Activated CD4-positive, alpha-beta memory T cell treated with anti-CD3 and anti-CD28 coated beads for 36 hours (primary cell): ENCODE measurements around the gene RB1. TPM values are rescaled to one million over a fixed set of nuclear protein-coding genes. Genes with fewer than 3 reads are reported as not detected.
"Not testable (repeated sequence)": the region's sequence is repeated elsewhere in the genome, so short reads cannot be mapped to it uniquely, and the experiment has no call there.

Source experiments
- CTCF ChIA-PET: fragments of 350-600 bp; sonication (Branson Sonifier 250); formaldehyde crosslinking; loops from one replicate; lab custom pipeline; 2021; ENCODE audit warnings: antibody characterized with exemption, inconsistent platforms; lab: Charles Lee
- POLR2A ChIA-PET: fragments of 350-600 bp; sonication (Branson Sonifier 250); formaldehyde crosslinking; loops from one replicate; lab custom pipeline; 2021; ENCODE audit warnings: antibody characterized with exemption; lab: Charles Lee
- DNase-seq: peaks from one replicate; pipeline ENCODE4 v3.0.0-alpha.2; 2020
- H3K27ac Mint-ChIP-seq: one replicate; pipeline ENCODE4 v1.8.0; 2021; ENCODE audit warnings: mixed read lengths
- H3K27me3 Mint-ChIP-seq: one replicate; pipeline ENCODE4 v1.8.0; 2021; ENCODE audit warnings: mixed read lengths
- H3K36me3 Mint-ChIP-seq: one replicate; pipeline ENCODE4 v1.8.0; 2021; ENCODE audit warnings: mixed read lengths
- H3K4me1 Mint-ChIP-seq: one replicate; pipeline ENCODE4 v1.8.0; 2021; ENCODE audit warnings: low read depth, mixed read lengths
- H3K4me3 Mint-ChIP-seq: one replicate; pipeline ENCODE4 v1.8.0; 2021; ENCODE audit warnings: mild to moderate bottlenecking, mixed read lengths
- H3K9me3 Mint-ChIP-seq: one replicate; pipeline ENCODE4 v1.8.0; 2021; ENCODE audit warnings: mixed read lengths
- intact Hi-C: fragments of 100-400 bp; cut with micrococcal nuclease; formaldehyde crosslinking; loops from one replicate; pipeline ENCODE4 v1.15.1; 2023
- total RNA-seq, 2 experiments: library from RNA; stranded (reverse); gene quantifications; one replicate each; pipeline ENCODE4 v1.2.3, GENCODE V29; 2021

RB1 gene
- total RNA-seq, 2 experiments from 2014 or later, result 26.5 to 28.8 TPM

DNA sequence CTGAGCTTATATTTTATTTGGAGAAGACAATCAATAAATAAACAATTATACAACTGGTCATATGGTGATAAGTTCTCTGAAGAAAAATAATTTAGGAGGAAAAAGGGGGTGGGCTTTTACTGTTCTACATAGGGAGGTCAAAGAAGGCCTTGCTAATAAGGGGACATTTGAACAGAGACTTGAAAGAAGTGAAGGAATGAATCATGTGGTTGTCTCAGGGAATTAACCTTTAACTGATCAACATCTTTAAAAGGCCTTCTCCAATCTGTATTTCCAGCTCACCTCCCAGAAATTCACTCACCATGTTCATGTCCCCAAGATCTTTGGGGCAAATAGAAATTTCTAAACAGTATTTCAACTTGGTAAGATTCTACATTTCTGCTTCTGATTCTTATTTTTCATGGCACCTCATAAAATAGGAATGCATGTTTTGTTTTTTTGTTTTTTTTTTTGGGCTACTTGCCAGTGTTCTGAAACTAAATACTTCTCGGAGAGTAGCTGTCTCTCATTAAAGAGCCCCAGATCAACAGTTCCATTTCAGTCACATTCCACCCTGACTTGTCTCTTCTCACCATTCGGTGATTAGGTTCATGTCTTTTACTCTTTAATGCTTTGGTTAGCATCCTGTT is 128.6 kb downstream of the RB1 start:
- Mint-ChIP-seq H3K36me3 (no peaks in the 10 kb centered on the region), H3K27me3 (no peaks in the 10 kb centered on the region), H3K27ac (peak overlapping the region; percentile 45), H3K4me1 (peaks cover 57% of the 10 kb centered on the region), H3K4me3 (peak overlapping the region; percentile 20), H3K9me3 (no peaks in the 10 kb centered on the region)
- intact Hi-C loops, result loop anchor here (2.0 to 5.0 kb wide), 2 partner anchors 21 to 60 kb away; no protein-coding TSS in a partner anchor
- POLR2A ChIA-PET, result no interaction called here
- no peak for DNase-seq
- CTCF ChIA-PET, result interaction anchor here (1.0 kb wide), 1 partner anchor 18 kb away, joined by 4 read pairs; no protein-coding TSS in a partner anchor

DNA sequence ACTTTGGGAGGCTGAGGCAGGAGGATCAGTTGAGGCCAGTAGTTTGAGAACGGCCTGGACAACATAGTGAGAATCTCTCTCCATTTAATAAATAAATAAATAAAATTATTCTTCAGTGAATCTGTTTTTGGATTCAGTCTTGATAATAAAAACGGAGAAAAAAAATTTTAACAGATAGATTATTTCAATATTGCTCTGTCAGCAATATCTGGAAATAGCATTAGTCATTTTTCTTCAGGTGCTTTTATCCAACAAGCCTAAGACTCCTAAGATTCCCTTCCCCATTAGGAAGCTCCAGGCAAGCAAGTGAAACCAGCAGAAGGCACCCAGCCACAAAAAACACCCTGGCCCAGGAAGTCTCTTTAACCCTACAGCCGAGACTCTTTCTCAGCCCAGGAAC is 130.6 kb downstream of the RB1 start:
- H3K9me3 Mint-ChIP-seq, result no peaks in the 10 kb centered on the region
- no peak overlapping the region for H3K4me3 Mint-ChIP-seq
- ChIA-PET CTCF (interaction anchor here (0.7 kb wide), 1 partner anchor 248 kb away, joined by 3 read pairs; no protein-coding TSS in a partner anchor), POLR2A (no interaction called here)
- H3K27me3 Mint-ChIP-seq, result no peaks in the 10 kb centered on the region
- no peak overlapping the region for H3K27ac Mint-ChIP-seq
- no peak for DNase-seq
- no peaks in the 10 kb centered on the region for H3K36me3 Mint-ChIP-seq
- intact Hi-C loops, result loop anchor here (2.0 to 5.0 kb wide), 2 partner anchors 15 to 58 kb away; no protein-coding TSS in a partner anchor
- H3K4me1 Mint-ChIP-seq, result peaks cover 58% of the 10 kb centered on the region

DNA sequence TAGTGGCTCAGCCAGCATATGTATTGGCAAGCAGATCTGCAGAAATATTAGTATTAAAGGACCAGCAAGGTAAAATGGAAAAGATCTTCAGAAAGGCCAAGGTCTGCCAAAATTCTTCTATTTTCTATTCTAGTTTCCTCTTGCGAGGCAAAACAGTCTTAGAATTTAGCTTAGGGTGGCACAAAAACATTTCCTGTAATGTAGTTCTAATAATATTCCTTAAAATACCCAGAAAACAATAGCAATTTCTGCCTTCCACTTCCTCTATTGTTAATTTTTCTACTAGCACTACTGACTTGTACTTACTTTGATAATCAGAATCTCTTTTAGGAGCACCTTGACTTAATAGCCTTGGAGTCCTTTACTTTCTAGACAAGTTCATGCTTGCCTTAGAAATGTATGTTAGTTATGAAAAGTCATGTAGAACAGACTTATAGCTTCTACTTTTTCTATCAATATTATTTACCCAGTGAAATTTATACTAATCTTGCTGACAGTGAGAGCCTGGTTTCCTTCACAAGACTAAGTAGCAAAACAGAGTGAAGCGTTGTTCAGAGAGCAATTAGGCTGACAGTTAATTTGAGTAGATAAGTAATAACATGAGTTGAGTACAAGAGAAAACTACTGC is 133.2 kb downstream of the RB1 start:
- intact Hi-C loops, result no loop called here
- CTCF ChIA-PET, result interaction anchor here (0.7 kb wide), 1 partner anchor 776 kb away, joined by 5 read pairs; no protein-coding TSS in a partner anchor
- POLR2A ChIA-PET, result no interaction called here

DNA sequence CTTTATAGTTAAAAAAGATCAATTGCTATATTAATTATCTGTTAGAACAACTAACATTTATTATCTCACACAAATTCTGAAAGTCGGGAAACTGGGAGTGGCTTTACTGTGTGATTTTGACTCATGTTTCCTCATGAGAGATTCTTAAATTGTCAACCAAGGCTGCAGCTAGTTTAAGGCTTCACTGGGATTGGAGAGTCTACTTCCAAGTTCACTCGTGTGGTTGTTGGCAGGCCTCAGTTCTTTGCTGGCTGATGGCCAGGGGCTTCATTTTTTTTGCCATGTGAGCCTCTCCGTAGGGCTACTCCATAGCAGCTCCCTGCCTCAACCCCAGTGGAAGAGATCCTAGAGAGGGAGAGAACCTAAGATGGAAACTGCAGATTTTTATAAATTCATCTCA is 133.8 kb downstream of the RB1 start:
- Mint-ChIP-seq H3K4me1 (peaks cover 33% of the 10 kb centered on the region), H3K4me3 (no peak overlapping the region), H3K9me3 (no peaks in the 10 kb centered on the region), H3K36me3 (peaks cover 1% of the 10 kb centered on the region), H3K27me3 (no peaks in the 10 kb centered on the region), H3K27ac (no peak overlapping the region)
- intact Hi-C loops, result no loop called here
- no peak for DNase-seq
- ChIA-PET POLR2A (no interaction called here), CTCF (no interaction called here)

More for the DNA sequence above, 133.2 kb downstream of the RB1 start:
- Mint-ChIP-seq H3K36me3 (peaks cover 1% of the 10 kb centered on the region), H3K9me3 (no peaks in the 10 kb centered on the region), H3K27me3 (no peaks in the 10 kb centered on the region), H3K27ac (no peak overlapping the region), H3K4me3 (no peak overlapping the region), H3K4me1 (peaks cover 39% of the 10 kb centered on the region)
- no peak for DNase-seq

DNA sequence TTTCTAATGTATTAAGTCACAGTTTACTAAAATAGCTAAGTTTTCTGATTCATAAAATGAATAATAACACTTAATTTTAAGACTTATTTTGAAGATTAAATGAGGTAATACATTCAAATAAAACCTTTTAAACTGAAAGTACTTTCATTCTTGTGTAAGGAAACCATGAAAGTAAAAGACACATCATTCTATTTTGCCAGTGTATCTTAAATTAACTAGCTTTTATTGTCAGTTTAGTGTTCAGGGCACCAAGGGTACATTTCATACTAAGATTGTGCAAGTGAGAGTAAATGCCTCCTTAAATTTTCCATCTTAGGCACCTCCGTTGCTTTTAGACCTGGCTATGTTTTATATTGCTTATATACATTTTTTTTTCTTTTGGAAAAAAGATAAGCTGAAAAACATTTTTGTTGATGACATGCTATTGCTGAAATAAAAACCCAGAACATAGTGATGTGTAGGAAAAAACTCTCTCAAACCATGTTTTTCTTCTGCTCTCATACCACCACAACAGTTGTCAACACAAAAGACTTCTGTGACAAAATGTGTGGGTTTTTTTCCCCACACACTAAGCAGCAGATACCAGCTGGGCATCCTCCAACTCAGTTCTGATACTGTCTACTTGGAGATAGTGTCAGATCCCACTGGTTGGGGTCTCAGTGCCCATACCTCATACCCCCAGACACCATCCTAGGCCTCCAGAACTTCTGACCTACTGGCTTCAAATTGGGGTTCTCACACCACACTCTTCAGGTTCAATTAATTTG is 140.1 kb downstream of the RB1 start:
- Mint-ChIP-seq H3K27me3 (no peaks in the 10 kb centered on the region), H3K4me3 (no peak overlapping the region), H3K27ac (no peak overlapping the region), H3K9me3 (no peaks in the 10 kb centered on the region), H3K4me1 (peaks cover 23% of the 10 kb centered on the region), H3K36me3 (peaks cover 1% of the 10 kb centered on the region)
- DNase-seq, result no peak
- ChIA-PET CTCF (interaction anchor here (0.9 kb wide), 1 partner anchor 90 kb away, joined by 3 read pairs; no protein-coding TSS in a partner anchor), POLR2A (interaction anchor here (0.7 kb wide), 1 partner anchor 98 kb away, joined by 3 read pairs; no protein-coding TSS in a partner anchor)
- intact Hi-C loops, result no loop called here

DNA sequence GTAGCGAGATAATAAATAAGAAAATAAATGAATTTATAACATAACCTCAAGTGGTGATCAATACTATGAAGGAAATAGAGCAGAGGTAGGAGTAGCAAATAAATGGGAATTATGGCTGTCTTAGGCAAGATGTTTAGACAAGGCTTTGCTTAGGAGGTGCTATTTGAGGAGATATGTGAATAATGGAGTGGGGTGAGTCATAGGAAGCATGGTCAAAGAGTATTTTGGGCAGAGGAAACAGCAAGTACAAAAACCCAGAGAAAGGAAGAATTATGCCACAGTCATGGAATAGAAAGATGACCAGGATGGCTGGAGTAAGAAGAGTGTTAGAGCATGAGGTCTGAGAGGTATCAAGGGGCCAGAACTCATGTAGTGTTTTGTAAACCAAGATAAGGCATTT is 142.9 kb downstream of the RB1 start:
- no peak for DNase-seq
- ChIA-PET CTCF (no interaction called here), POLR2A (no interaction called here)
- H3K9me3 Mint-ChIP-seq, result peaks cover 12% of the 10 kb centered on the region
- no peaks in the 10 kb centered on the region for H3K27me3 Mint-ChIP-seq
- H3K4me1 Mint-ChIP-seq, result peaks cover 42% of the 10 kb centered on the region
- no peak overlapping the region for H3K4me3 Mint-ChIP-seq
- no peak overlapping the region for H3K27ac Mint-ChIP-seq
- intact Hi-C loops, result loop anchor here (5.0 kb wide), 1 partner anchor 34 kb away; the partner anchor contains the start of gene LPAR6
- peaks cover 11% of the 10 kb centered on the region for H3K36me3 Mint-ChIP-seq

DNA sequence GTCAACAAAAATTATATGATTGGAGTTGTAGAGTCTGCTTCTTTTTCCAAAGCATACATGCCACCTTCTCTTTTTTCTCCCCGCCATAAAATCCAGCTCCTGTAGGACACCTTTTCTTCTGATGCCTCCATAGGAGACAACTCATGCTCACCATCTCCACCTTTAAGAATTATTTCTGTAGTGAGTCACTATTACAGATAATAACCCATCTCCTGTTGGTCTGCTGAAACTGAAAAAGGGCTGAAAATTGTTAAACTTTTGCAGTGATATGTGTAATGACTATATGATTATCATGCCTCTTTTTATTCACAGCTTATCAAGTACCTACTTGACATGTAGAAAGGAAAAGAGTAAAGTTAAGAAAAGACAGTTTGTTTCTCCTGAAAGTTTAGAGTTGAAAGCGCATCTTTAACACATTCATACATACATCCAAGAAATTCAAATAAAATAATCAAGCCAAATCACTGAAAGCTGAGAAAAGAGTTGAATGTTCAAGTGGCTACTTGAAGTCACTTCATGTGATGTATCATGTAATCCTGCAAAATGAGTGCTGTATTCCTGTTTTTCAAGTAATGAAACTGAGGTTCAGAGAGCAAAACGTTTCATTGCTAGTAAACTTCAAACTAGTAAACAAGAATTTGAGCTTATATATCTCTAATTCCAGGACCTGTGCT is 144.9 kb downstream of the RB1 start:
- intact Hi-C loops, result loop anchor here (2.0 to 5.0 kb wide), 3 partner anchors 14 to 42 kb away; partner anchors contain the start of gene LPAR6
- Mint-ChIP-seq H3K4me3 (no peak overlapping the region), H3K36me3 (peaks cover 25% of the 10 kb centered on the region), H3K27me3 (no peaks in the 10 kb centered on the region), H3K4me1 (peaks cover 44% of the 10 kb centered on the region), H3K9me3 (peaks cover 19% of the 10 kb centered on the region), H3K27ac (no peak overlapping the region)
- no peak for DNase-seq
- ChIA-PET CTCF (no interaction called here), POLR2A (no interaction called here)

DNA sequence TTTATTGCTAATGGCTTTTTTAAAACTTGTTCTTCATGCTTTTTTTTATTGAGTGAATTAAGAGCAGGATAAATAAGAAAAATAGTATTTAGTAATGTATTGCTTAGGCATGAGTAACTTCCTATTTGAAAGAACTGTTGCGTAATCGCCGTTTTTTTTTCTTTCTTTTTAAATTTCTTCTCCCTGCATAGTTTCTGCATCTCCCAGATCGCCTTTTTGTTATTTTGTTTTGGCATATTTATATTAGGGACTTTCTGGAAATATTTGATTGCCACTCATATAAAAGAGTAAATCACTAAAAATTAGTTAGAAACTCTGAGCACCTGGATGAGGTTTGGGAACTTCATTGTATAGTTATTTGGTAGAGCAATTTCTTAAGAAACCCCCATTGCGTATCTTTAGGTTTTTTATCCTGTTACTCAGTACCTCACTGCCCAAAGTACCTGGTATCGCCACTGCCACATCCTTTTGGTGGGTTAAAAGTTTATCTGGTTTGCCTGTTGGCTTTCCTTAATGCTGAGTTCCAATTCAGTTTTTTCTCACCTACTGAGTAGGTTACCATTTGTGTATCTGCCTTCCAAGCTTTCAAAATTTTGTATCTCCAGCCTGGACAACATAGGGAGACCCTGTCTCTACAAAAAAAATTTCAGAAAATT is 145.5 kb downstream of the RB1 start:
- peaks cover 37% of the 10 kb centered on the region for H3K4me1 Mint-ChIP-seq
- DNase-seq, result no peak
- H3K27me3 Mint-ChIP-seq, result no peaks in the 10 kb centered on the region
- H3K4me3 Mint-ChIP-seq, result no peak overlapping the region
- intact Hi-C loops, result loop anchor here (2.0 to 5.0 kb wide), 3 partner anchors 14 to 42 kb away; partner anchors contain the start of gene LPAR6
- H3K9me3 Mint-ChIP-seq, result peaks cover 19% of the 10 kb centered on the region
- H3K27ac Mint-ChIP-seq, result no peak overlapping the region
- H3K36me3 Mint-ChIP-seq, result peaks cover 30% of the 10 kb centered on the region
- ChIA-PET POLR2A (no interaction called here), CTCF (no interaction called here)

DNA sequence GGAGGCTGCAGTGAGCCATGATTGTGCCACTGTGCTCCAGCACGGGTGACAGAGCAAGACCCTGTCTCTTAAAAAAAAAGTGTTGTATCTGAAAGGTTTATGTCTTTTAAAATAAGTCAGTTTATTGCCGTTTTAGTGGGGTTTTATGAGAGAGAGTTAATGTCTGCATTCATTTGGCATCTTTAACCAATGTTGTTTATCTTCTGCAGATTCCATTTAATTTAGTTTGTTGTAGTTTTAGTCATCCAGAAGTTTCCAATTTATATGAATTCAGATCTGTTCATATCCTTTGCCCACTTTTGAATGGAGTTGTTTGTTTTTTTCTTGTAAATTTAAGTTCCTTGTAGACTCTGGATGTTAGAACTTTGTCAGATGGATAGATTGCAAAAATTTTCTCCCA is 146.1 kb downstream of the RB1 start:
- CTCF ChIA-PET, result no interaction called here
- DNase-seq, result no peak
- H3K9me3 Mint-ChIP-seq, result peaks cover 19% of the 10 kb centered on the region
- no peak overlapping the region for H3K4me3 Mint-ChIP-seq
- peaks cover 31% of the 10 kb centered on the region for H3K4me1 Mint-ChIP-seq
- peaks cover 32% of the 10 kb centered on the region for H3K36me3 Mint-ChIP-seq
- H3K27me3 Mint-ChIP-seq, result no peaks in the 10 kb centered on the region
- POLR2A ChIA-PET, result no interaction called here
- intact Hi-C loops, result loop anchor here (2.0 to 5.0 kb wide), 3 partner anchors 15 to 41 kb away; partner anchors contain the start of gene LPAR6
- no peak overlapping the region for H3K27ac Mint-ChIP-seq

DNA sequence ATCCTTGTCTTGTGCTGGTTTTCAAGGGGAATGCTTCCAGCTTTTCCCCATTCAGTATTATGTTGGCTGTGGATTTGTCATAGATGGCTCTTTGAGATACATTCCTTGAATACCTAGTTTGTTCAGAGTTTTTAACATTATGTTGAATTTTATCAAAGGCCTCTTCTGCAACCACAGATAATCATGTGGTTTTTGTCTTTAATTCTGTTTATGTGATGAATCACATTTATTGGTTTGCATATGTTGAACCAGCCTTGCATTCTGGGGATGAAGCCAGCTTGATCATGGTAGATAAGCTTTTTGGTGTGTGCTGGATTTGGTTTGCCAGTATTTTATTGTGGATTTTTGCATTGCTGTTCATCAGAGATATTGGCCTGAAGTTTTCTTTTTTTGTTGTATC is 147.6 kb downstream of the RB1 start:
- H3K9me3 Mint-ChIP-seq, result peaks cover 19% of the 10 kb centered on the region
- H3K27ac Mint-ChIP-seq, H3K27me3 Mint-ChIP-seq, CTCF ChIA-PET, DNase-seq, POLR2A ChIA-PET, H3K4me3 Mint-ChIP-seq, intact Hi-C loops: not testable (repeated sequence)
- H3K36me3 Mint-ChIP-seq, result peaks cover 35% of the 10 kb centered on the region
- H3K4me1 Mint-ChIP-seq, result peaks cover 31% of the 10 kb centered on the region

DNA sequence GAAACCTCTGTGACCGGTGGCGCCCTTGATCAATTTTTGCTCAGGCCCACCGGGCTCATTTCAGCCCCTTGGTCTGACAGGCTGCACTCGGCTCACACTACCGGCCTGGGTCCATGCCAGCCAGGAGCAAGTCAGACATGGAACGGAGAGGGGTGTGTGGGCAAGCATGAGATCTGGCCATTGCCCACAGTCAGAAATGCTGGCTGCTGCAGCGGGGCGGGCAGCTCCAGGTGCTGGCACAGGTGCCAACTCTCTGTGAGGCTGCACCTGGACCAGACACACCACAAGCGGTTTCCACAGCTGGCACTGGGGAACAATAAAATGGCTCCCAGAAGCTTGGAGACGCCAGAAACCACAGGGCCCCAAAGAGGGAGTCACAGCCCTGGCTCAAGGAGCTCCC is 153.0 kb downstream of the RB1 start:
- Mint-ChIP-seq H3K4me3 (no peak overlapping the region), H3K9me3 (peaks cover 6% of the 10 kb centered on the region), H3K27me3 (no peaks in the 10 kb centered on the region), H3K27ac (no peak overlapping the region), H3K36me3 (peaks cover 47% of the 10 kb centered on the region), H3K4me1 (peaks cover 2% of the 10 kb centered on the region)
- intact Hi-C loops, result no loop called here
- CTCF ChIA-PET, result interaction anchor here (0.6 kb wide), 1 partner anchor 105 kb away, joined by 4 read pairs; no protein-coding TSS in a partner anchor
- no peak for DNase-seq
- POLR2A ChIA-PET, result no interaction called here
